H1 (cell line): ENCODE results near the gene A2ML1. TPM values are rescaled to one million over a fixed set of nuclear protein-coding genes. Genes with fewer than 3 reads are reported as not detected.

ENCODE experiments used
- CTCF ChIA-PET: fragments of 300-600 bp; sonication (Branson Sonifier 250); formaldehyde crosslinking; loops from one replicate; lab custom pipeline; 2021; ENCODE audit not compliant: partially characterized antibody; lab: Charles Lee
- POLR2A ChIA-PET: fragments of 300-600 bp; sonication (Branson Sonifier 250); formaldehyde crosslinking; loops from one replicate; lab custom pipeline; 2021; ENCODE audit warnings: inconsistent platforms; ENCODE audit not compliant: partially characterized antibody; lab: Charles Lee
- DNase-seq, 2 experiments: peaks; one replicate each; pipeline versions ENCODE4 v3.0.0 to v3.0.0-alpha.2; 2010 to 2022; ENCODE audit warnings: low spot score in 2 of 2, low read depth in 1 of 2, mixed read lengths in 1 of 2
- FAIRE-seq: peaks from 2 replicates; lab custom pipeline; 2011; peaks lifted over from hg19 to GRCh38; lab: Jason Lieb, UNC
- H2AFZ ChIP-seq: 2 replicates; pipeline ENCODE4 v1.8.1; 2012; ENCODE audit warnings: low read length, inconsistent platforms
- H2AK5ac ChIP-seq: 2 replicates; pipeline ENCODE4 v1.6.1; 2013; ENCODE audit warnings: low read depth, low read length
- H2BK120ac ChIP-seq: replicated peaks from 2 replicates; pipeline ENCODE3; 2013; ENCODE audit warnings: low read depth, low read length, inconsistent platforms
- H2BK12ac ChIP-seq: 2 replicates; pipeline ENCODE4 v1.6.1; 2013; ENCODE audit warnings: low read depth, low read length
- H2BK15ac ChIP-seq: 2 replicates; pipeline ENCODE4 v1.6.1; 2013; ENCODE audit warnings: low read length
- H2BK20ac ChIP-seq: 2 replicates; pipeline ENCODE4 v1.6.1; 2013; ENCODE audit warnings: low read length
- H2BK5ac ChIP-seq: 2 replicates; pipeline ENCODE4 v1.6.1; 2013; ENCODE audit warnings: low read depth, low read length
- H3K14ac ChIP-seq: 2 replicates; pipeline ENCODE4 v1.6.1; 2013; ENCODE audit warnings: inconsistent platforms; ENCODE audit not compliant: insufficient read length
- H3K18ac ChIP-seq: 2 replicates; pipeline ENCODE4 v1.6.1; 2013; ENCODE audit warnings: low read length; ENCODE audit errors: extremely low read depth
- H3K23ac ChIP-seq: 2 replicates; pipeline ENCODE4 v1.6.1; 2013; ENCODE audit warnings: inconsistent platforms; ENCODE audit not compliant: insufficient read length
- H3K23me2 ChIP-seq: 2 replicates; pipeline ENCODE4 v1.6.1; 2013; ENCODE audit warnings: low read depth, low read length
- H3K27ac ChIP-seq: 2 replicates; pipeline ENCODE4 v1.6.1; 2011; ENCODE audit warnings: low read depth, low read length, inconsistent platforms
- H3K27me3 ChIP-seq, 4 experiments: replicated peaks in 1 of 4; 1 replicate in 1 of 4; 2 replicates in 3 of 4; pipeline versions ENCODE4 v1.6.1 to v1.8.1; 2011 to 2013; ENCODE audit warnings: low read length in 3 of 4, mild to moderate bottlenecking in 3 of 4, inconsistent platforms in 2 of 4, mixed read lengths in 2 of 4, moderate library complexity in 1 of 4; ENCODE audit not compliant: control insufficient read depth in 3 of 4, insufficient read depth in 3 of 4; ENCODE audit errors: extremely low read depth in 1 of 4
- H3K36me3 ChIP-seq, 4 experiments: 2 replicates each; pipeline versions ENCODE4 v1.6.1 to v1.8.1; 2011 to 2013; ENCODE audit warnings: mild to moderate bottlenecking in 4 of 4, low read length in 3 of 4, moderate library complexity in 2 of 4, control low read depth in 1 of 4, inconsistent platforms in 1 of 4; ENCODE audit not compliant: insufficient read depth in 4 of 4, control insufficient read depth in 2 of 4
- H3K4ac ChIP-seq: replicated peaks from 2 replicates; pipeline ENCODE3; 2013; ENCODE audit warnings: low read length, low read depth, mixed read lengths, inconsistent platforms; ENCODE audit not compliant: insufficient read length
- H3K4me1 ChIP-seq, 4 experiments: replicated peaks in 1 of 4; 1 replicate in 1 of 4; 2 replicates in 3 of 4; pipeline versions ENCODE4 v1.6.1 to v1.8.1; 2011 to 2013; ENCODE audit warnings: low read length in 3 of 4, inconsistent platforms in 2 of 4, mixed read lengths in 1 of 4; ENCODE audit not compliant: insufficient read depth in 4 of 4, control insufficient read depth in 3 of 4
- H3K4me2 ChIP-seq, 2 experiments: 2 replicates each; pipeline versions ENCODE4 v1.6.1 to v1.8.1; 2011 to 2013; ENCODE audit warnings: low read depth in 2 of 2, low read length in 2 of 2, control low read depth in 1 of 2, inconsistent platforms in 1 of 2, mild to moderate bottlenecking in 1 of 2; ENCODE audit not compliant: insufficient read depth in 1 of 2
- H3K4me3 ChIP-seq, 4 experiments: fragments of 200-600, 300-600 bp in 1 of 4; sonication (generic), shearing (Covaris generic), sonication (Bioruptor Twin) in 1 of 4; 2 replicates each; pipeline versions ENCODE4 v1.5.1 to v1.8.1; 2011 to 2016; ENCODE audit warnings: low read length in 4 of 4, low read depth in 3 of 4, control low read depth in 2 of 4, inconsistent platforms in 2 of 4, mild to moderate bottlenecking in 2 of 4, mixed read lengths in 1 of 4, moderate library complexity in 1 of 4; ENCODE audit not compliant: insufficient read depth in 2 of 4; ENCODE audit errors: extremely low read depth in 1 of 4
- H3K56ac ChIP-seq: replicated peaks from 2 replicates; pipeline ENCODE3; 2013; ENCODE audit warnings: low read depth, mild to moderate bottlenecking, mixed read lengths, low read length, inconsistent platforms; ENCODE audit not compliant: insufficient read length
- H3K79me1 ChIP-seq: 2 replicates; pipeline ENCODE4 v1.6.1; 2013; ENCODE audit warnings: low read depth, low read length, control low read depth
- H3K79me2 ChIP-seq, 2 experiments: 2 replicates each; pipeline versions ENCODE4 v1.6.1 to v1.8.1; 2012 to 2013; ENCODE audit warnings: low read length in 2 of 2, mild to moderate bottlenecking in 2 of 2, inconsistent platforms in 1 of 2; ENCODE audit not compliant: insufficient read depth in 2 of 2, control insufficient read depth in 1 of 2
- H3K9ac ChIP-seq, 4 experiments: replicated peaks in 1 of 4; 1 replicate in 1 of 4; 2 replicates in 3 of 4; pipeline versions ENCODE4 v1.6.1 to v1.8.1; 2011 to 2013; ENCODE audit warnings: low read depth in 3 of 4, low read length in 3 of 4, control low read depth in 2 of 4, mild to moderate bottlenecking in 2 of 4, moderate library complexity in 2 of 4, inconsistent platforms in 1 of 4; ENCODE audit errors: extremely low read depth in 1 of 4
- H3K9me3 ChIP-seq, 2 experiments: 2 replicates each; pipeline versions ENCODE4 v1.6.1 to v1.8.1; 2012 to 2013; ENCODE audit warnings: mild to moderate bottlenecking in 2 of 2, moderate library complexity in 2 of 2, control low read depth in 1 of 2, inconsistent platforms in 1 of 2, low read depth in 1 of 2, low read length in 1 of 2, mixed read lengths in 1 of 2; ENCODE audit not compliant: insufficient read depth in 2 of 2
- H4K20me1 ChIP-seq, 2 experiments: replicated peaks in 1 of 2; 2 replicates each; pipeline versions ENCODE3 to v1.8.1; 2011 to 2013; ENCODE audit warnings: inconsistent platforms in 2 of 2, low read length in 2 of 2, mild to moderate bottlenecking in 1 of 2; ENCODE audit not compliant: insufficient read depth in 2 of 2, control insufficient read depth in 1 of 2
- H4K5ac ChIP-seq: 2 replicates; pipeline ENCODE4 v1.6.1; 2013; ENCODE audit warnings: low read length, low read depth, mixed read lengths, inconsistent platforms; ENCODE audit not compliant: insufficient read length
- H4K8ac ChIP-seq: 2 replicates; pipeline ENCODE4 v1.8.0; 2013; ENCODE audit warnings: mild to moderate bottlenecking, moderate library complexity, low read length, inconsistent platforms; ENCODE audit not compliant: insufficient read depth; ENCODE audit errors: extremely low read depth
- H4K91ac ChIP-seq: replicated peaks from 2 replicates; pipeline ENCODE3; 2013; ENCODE audit warnings: low read length, mixed read lengths, inconsistent platforms; ENCODE audit not compliant: insufficient read length
- HDAC6 ChIP-seq: IDR thresholded peaks from one replicate; pipeline ENCODE4 v1.7.1; 2012; ENCODE audit warnings: low read depth, mild to moderate bottlenecking, inconsistent platforms, low read length, moderate library complexity
- RAD21 ChIP-seq, 2 experiments: IDR thresholded peaks in 1 of 2; conservative IDR thresholded peaks in 1 of 2; 2 replicates each; pipeline ENCODE4 v1.6.1; 2011; ENCODE audit warnings: low read depth in 2 of 2, low read length in 2 of 2, improper control_type of control experiment in 1 of 2, inconsistent platforms in 1 of 2, mild to moderate bottlenecking in 1 of 2, moderate library complexity in 1 of 2
- WGBS, 2 experiments: shearing (Covaris generic) in 1 of 2; methylation state at CpG; one replicate each; pipeline versions ENCODE4 v1.1.6 to v1.1.7; 2013 to 2015; ENCODE audit warnings: low lambda C conversion rate in 2 of 2, mixed read lengths in 2 of 2, inconsistent platforms in 1 of 2, low coverage in 1 of 2, missing lambda C conversion rate in 1 of 2; ENCODE audit not compliant: insufficient replicate concordance in 2 of 2, insufficient coverage in 1 of 2, insufficient read length in 1 of 2; ENCODE audit errors: extremely low coverage in 1 of 2, missing lambda C conversion rate in 1 of 2; 5-methylcytosine and 5-hydroxymethylcytosine counted together
- polyA plus RNA-seq, 7 experiments: library from polyadenylated mRNA; depleted of rRNA in 3 of 7; stranded (reverse) in 5 of 7; unstranded in 2 of 7; fragments of >200 nt in 5 of 7; fragments of 200-250 nt in 2 of 7; gene quantifications; 1 replicate in 5 of 7; 2 replicates in 1 of 7; 4 replicates in 1 of 7; pipeline versions ENCODE4 v1.2.1 to v1.2.3, GENCODE V29; 2011 to 2013; ENCODE audit warnings: missing spikeins in 2 of 7, mixed read lengths in 2 of 7
- total RNA-seq: library from RNA; stranded (reverse); fragmentation: NEBNext Ultra II Directional; extraction: Animal tissue kit (Norgen Biotek cat#: 25700); gene quantifications from 2 replicates; pipeline ENCODE4 v1.2.1, GENCODE V29; 2021

A2ML1 gene
- total and polyA plus RNA-seq, 2 of the 8 experiments (the other 6 are each of a cell fraction or from before 2014, with no cell fraction given), result 10.2 to 10.3 TPM

DNA sequence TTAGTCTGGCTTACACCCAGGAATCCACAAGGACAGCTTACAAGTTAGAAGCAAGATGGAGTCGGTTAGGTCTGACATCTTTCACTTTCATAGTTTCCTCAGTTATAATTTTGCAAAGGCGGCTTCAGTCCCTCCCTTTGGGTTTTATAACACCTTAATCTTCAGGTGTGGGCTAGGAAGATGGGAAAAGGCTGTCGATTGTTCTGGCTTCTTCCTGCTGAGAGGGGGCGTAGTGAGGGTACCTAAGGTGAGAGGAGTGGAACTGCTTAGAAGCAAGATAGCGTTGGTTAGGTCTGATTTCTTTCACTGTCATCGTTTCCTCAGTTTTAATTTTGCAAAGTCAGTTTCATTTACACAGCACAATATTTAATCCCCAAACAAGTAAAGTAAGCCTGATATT, 10.1 kb downstream of the A2ML1 start:
- no peaks in the 10 kb centered on the region for H3K9me3 ChIP-seq
- ChIA-PET POLR2A (interaction anchor here (1.5 kb wide), 1 partner anchor 11 kb away, joined by 3 read pairs; the partner anchor contains the start of gene A2ML1), CTCF (interaction anchor here (0.6 to 8.2 kb wide), 6 partner anchors 13 to 231 kb away, joined by 3 to 43 read pairs (median 4); no protein-coding TSS in a partner anchor)
- no peaks in the 10 kb centered on the region for H3K23me2 ChIP-seq
- no peak overlapping the region for H2AFZ ChIP-seq
- H3K4me3 ChIP-seq, result no peak overlapping the region
- H3K27me3 ChIP-seq, result no peaks in the 10 kb centered on the region
- no peak for DNase-seq
- peak; percentile 19 for FAIRE-seq
- no peak overlapping the region for H3K23ac ChIP-seq
- H3K18ac ChIP-seq, result no peak overlapping the region; the same call in 1 of the 2 replicates
- 82% methylated on average over 6 of the region's 6 CpGs; no CpG with 5 or more reads in 1 of the 2 experiments for WGBS, 2 experiments
- no peak overlapping the region for H3K27ac ChIP-seq
- H4K91ac ChIP-seq, result no peak overlapping the region
- H4K20me1 ChIP-seq, result no peaks in the 10 kb centered on the region
- no peak overlapping the region for H2BK5ac ChIP-seq
- H3K79me1 ChIP-seq, result no peaks in the 10 kb centered on the region
- H4K8ac ChIP-seq, result no peak overlapping the region
- no peak overlapping the region for H3K56ac ChIP-seq
- no peaks in the 10 kb centered on the region for H3K79me2 ChIP-seq
- TF ChIP-seq HDAC6 (no peak), RAD21 (IDR thresholded peaks at IDR 0.05 in 1 of 2, conservative IDR thresholded peaks at IDR 0.05 in 1 of 2; ENCODE audit: low read depth in 2 of 2, low read length in 2 of 2) (peak in 1 of 2 experiments; percentile 13; a peak in 1 of 4 replicates)
- no peak overlapping the region for H2BK120ac ChIP-seq
- H3K4me1 ChIP-seq, result peaks cover 6 to 22% (median 15%) of the 10 kb centered on the region in 4 experiments; a peak in 5 of 7 replicates
- no peak overlapping the region for H4K5ac ChIP-seq
- no peak overlapping the region for H3K9ac ChIP-seq
- H2BK15ac ChIP-seq, result no peak overlapping the region
- no peak overlapping the region for H3K4ac ChIP-seq
- no peak overlapping the region for H2AK5ac ChIP-seq
- H3K4me2 ChIP-seq, result no peak overlapping the region
- H3K14ac ChIP-seq, result no peak overlapping the region
- H2BK20ac ChIP-seq, result no peak overlapping the region
- no peaks in the 10 kb centered on the region for H3K36me3 ChIP-seq
- H2BK12ac ChIP-seq, result no peak overlapping the region
